NT2/D1 (cell line): ENCODE data around the gene NCMAP.

Experiments used
- DNase-seq: peaks from one replicate; pipeline ENCODE4 v3.0.0-alpha.2; 2011; ENCODE audit warnings: low read depth, low spot score
- H3K27me3 ChIP-seq: 2 replicates; pipeline ENCODE4 v1.6.0; 2011; ENCODE audit warnings: mild to moderate bottlenecking; ENCODE audit not compliant: insufficient read length, insufficient read depth
- H3K36me3 ChIP-seq: 2 replicates; pipeline ENCODE4 v1.6.1; 2011; ENCODE audit warnings: mild to moderate bottlenecking, low read length, mixed read lengths; ENCODE audit not compliant: insufficient read depth, insufficient read length
- H3K4me1 ChIP-seq: 2 replicates; pipeline ENCODE4 v1.5.1; 2011; ENCODE audit not compliant: insufficient read depth, insufficient read length
- H3K4me3 ChIP-seq: 2 replicates; pipeline ENCODE4 v1.5.1; 2011; ENCODE audit warnings: low read depth; ENCODE audit not compliant: insufficient read length
- H3K9ac ChIP-seq: 2 replicates; pipeline ENCODE4 v1.6.0; 2011; ENCODE audit warnings: low read depth; ENCODE audit not compliant: insufficient read length
- H3K9me3 ChIP-seq: 2 replicates; pipeline ENCODE4 v1.5.1; 2011; ENCODE audit warnings: mild to moderate bottlenecking, low read length; ENCODE audit not compliant: insufficient read depth
- SUZ12 ChIP-seq: IDR thresholded peaks from 2 replicates; pipeline ENCODE4 v1.6.1; 2011; ENCODE audit not compliant: insufficient read length, insufficient read depth; ENCODE audit errors: extremely low read depth
- YY1 ChIP-seq: IDR thresholded peaks from 2 replicates; pipeline ENCODE4 v1.6.1; 2011; ENCODE audit not compliant: insufficient read length, insufficient read depth
- ZNF274 ChIP-seq: IDR thresholded peaks from 2 replicates; pipeline ENCODE4 v1.6.1; 2011; ENCODE audit warnings: mild to moderate bottlenecking, low read depth, low read length

NCMAP gene

DNA sequence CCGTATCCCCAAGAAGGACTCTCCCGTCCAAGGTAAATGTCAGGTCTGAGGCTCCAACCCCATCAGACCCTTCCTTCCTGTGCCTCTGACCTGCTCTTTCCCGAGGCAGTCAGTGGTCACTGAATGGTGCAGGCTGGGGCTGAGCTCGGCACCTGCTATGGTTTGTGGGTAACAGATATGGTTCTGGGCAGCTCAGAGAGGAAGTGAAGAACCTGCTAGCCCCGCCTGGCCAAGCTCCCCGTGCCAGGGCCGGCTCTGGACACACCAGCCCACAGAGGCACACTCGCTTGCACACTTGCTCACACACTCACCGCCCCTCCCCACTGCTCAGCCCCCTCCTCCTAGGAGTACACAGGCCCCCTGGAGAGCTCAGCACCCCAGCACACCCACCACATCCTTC is 16.4 kb downstream of the NCMAP start:
- Histone ChIP-seq H3K4me3 (no peak overlapping the region), H3K9ac (no peak overlapping the region), H3K36me3 (no peaks in the 10 kb centered on the region), H3K9me3 (no peaks in the 10 kb centered on the region), H3K4me1 (peaks cover 6% of the 10 kb centered on the region), H3K27me3 (no peaks in the 10 kb centered on the region)
- DNase-seq = no peak
- no peak for TF ChIP-seq SUZ12
- TF ChIP-seq ZNF274 = no peak

DNA sequence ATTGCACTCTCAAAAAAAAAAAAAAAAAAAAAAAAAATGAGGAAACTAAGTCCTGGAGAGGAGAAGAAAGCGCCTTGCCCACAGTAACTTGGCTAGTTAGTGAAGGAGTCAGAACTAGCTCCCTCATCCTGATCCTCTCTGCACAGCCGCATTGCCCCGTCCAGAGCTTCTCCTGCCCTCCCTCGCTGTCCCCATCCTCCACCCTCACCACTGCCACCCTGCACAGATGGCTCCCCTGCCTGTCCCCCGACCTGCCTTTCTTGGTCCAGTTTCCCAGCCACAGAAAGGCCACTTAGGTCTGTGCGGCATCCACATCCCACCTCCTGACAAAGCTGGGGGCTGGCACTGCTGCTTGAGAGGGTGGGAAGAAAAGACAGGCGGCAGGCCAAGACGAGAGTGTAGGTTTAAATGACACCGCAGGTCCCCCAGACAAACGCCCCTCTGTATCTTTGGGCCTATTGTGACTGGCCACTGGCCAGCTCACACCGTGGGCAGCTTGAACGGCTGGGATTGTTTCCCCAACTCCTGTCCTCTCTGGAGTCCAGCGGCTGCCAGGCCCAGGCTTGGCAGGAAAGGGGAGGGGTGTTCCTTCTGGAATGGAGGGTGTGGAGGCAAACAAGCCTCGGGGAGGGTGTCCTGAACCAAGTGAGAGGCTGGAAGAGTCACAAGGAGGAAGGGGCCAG is 20.2 kb downstream of the NCMAP start:
- Histone ChIP-seq H3K36me3 (no peaks in the 10 kb centered on the region), H3K9me3 (no peaks in the 10 kb centered on the region), H3K9ac (no peak overlapping the region), H3K4me3 (no peak overlapping the region), H3K27me3 (no peaks in the 10 kb centered on the region), H3K4me1 (peaks cover 4% of the 10 kb centered on the region)
- no peak for DNase-seq
- TF ChIP-seq SUZ12 (no peak), YY1 (no peak), ZNF274 (no peak)

DNA sequence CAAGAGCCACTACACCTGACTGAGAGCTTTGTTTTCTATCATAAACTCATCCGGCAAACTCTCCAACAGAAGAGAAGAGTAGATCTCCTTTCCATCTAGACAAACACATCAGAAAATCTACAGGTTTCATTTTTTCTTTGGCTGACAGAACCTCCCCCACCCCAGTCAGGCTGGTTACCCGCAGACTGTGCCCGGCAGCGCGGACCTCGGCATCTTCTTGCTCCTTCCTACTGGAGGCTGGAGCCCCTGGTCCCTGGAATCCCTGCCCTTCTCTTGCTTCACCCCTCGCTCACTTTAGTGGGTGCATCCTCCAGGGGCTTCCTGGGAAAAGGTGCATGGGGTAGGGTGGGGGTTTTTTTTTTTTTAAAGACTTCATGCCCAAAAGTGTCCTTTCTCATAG is 23.0 kb downstream of the NCMAP start:
- peaks cover 4% of the 10 kb centered on the region for H3K4me1 ChIP-seq
- TF ChIP-seq ZNF274 = no peak
- no peak for TF ChIP-seq YY1
- TF ChIP-seq SUZ12 = no peak
- no peak overlapping the region for H3K4me3 ChIP-seq
- H3K9ac ChIP-seq = no peak overlapping the region
- H3K27me3 ChIP-seq = no peaks in the 10 kb centered on the region
- H3K36me3 ChIP-seq = no peaks in the 10 kb centered on the region
- no peaks in the 10 kb centered on the region for H3K9me3 ChIP-seq
- no peak for DNase-seq

DNA sequence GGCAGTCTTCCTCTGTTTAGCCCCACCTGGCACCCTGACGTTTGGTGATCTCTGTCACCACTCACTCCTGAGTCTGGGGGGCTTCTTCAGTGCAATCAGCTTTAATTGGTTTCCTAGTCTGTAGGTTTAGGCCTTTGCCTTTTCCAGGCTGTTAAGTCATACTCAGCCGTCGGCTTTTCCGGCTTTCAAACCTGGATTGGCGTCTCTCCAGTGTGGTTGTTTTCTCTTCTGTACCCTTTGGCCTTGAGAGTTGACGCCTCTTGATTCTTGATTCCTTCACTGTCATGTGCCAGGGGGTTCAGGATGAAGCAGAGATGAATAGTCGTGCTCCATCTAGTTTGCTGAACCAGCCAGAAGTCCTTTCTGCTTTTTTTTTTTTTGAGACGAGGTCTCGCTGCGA is 24.9 kb downstream of the NCMAP start:
- H3K36me3 ChIP-seq = no peaks in the 10 kb centered on the region
- no peak for DNase-seq
- no peak overlapping the region for H3K9ac ChIP-seq
- no peaks in the 10 kb centered on the region for H3K9me3 ChIP-seq
- TF ChIP-seq YY1 (no peak), SUZ12 (no peak), ZNF274 (no peak)
- H3K4me3 ChIP-seq = no peak overlapping the region
- H3K4me1 ChIP-seq = peaks cover 4% of the 10 kb centered on the region
- H3K27me3 ChIP-seq = no peaks in the 10 kb centered on the region

DNA sequence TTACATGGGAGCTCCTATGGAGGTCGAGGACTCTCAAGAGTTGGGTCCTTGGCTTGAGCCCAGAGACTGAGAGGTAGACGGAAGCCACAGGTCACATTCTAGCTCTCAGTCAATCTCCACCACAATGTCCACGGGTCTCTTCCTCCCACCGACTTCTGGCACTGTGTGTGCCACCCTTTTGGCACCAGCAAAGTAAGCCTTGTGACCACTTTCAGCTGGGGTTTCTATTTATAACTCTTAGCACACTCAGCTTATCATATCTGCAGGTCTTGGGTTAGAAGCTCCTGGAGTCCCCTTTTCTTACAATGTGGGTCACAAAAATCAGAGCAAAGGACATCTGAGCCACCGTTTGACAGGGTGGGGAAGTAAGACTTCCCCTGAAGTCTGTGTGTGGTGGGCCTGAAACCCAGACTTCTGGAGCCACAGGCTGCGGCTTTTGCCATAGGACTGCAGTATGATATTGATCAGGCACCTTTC is 28.3 kb downstream of the NCMAP start:
- Histone ChIP-seq H3K4me1 (peaks cover 4% of the 10 kb centered on the region), H3K27me3 (no peaks in the 10 kb centered on the region), H3K9me3 (no peaks in the 10 kb centered on the region), H3K36me3 (no peaks in the 10 kb centered on the region), H3K4me3 (no peak overlapping the region), H3K9ac (no peak overlapping the region)
- TF ChIP-seq YY1 (no peak), SUZ12 (no peak), ZNF274 (no peak)
- DNase-seq = no peak

DNA sequence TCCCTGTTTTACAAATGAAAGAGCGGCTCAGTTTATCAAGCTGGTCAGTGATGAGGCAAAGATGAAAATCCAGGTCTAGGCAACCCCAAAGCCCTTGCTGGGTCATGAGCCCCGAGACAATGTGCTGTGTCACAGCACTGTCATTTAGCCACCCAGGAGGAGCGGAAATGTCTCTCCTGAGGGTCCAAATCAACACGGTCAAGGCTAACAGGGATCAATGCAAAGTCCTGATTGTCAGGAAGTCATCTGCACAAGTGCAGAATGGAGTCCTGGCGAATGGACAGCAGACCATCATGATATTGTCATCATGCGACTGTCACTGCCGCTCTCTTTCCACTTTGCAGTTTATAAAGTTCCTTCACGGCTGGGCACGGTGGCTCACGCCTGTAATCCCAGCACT is 30.2 kb downstream of the NCMAP start:
- no peak for DNase-seq
- H3K9me3 ChIP-seq = no peaks in the 10 kb centered on the region
- H3K36me3 ChIP-seq = no peaks in the 10 kb centered on the region
- H3K4me3 ChIP-seq = no peak overlapping the region
- no peaks in the 10 kb centered on the region for H3K27me3 ChIP-seq
- H3K4me1 ChIP-seq = no peaks in the 10 kb centered on the region
- TF ChIP-seq YY1 (no peak), SUZ12 (no peak), ZNF274 (no peak)
- no peak overlapping the region for H3K9ac ChIP-seq

DNA sequence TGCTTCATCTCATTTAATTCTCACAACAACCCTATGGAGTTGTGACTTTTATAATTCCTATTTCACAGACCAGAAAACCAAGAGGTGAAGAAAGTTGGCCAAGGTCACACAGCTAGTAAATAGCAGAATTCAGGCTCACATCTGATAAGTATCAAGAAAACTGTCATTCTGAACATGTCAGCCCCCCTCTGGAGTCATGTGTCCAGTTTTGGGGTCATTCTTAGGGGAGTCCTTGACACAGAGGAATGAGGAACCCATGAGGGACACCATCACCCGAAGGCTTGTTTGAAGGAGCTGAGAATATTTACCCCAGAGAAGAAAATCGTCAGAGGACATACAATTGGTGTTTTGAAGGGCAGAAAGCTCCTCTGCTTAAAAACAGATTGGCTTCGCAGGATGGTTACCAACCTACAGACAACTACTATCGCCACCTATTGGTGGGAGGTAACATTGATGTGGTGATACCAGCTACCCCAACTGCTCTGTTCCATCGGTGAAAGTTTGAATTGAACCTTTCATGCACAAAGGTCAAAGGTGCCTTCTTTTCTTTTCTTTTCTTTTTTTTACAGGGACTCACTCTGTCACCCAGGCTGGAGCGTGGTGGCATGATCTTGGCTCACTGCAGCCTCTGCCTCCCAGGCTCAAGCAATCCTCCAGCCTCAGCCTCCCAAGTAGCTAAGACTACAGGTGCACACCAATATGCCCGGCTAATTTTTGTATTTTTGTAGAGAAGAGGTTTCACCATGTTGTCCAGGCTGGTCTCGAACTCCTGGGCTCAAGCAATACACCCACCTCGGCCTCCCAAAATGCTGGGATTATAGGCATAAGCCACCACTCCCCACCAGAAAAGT is 31.3 kb downstream of the NCMAP start:
- no peaks in the 10 kb centered on the region for H3K9me3 ChIP-seq
- no peak overlapping the region for H3K4me3 ChIP-seq
- no peak overlapping the region for H3K9ac ChIP-seq
- TF ChIP-seq ZNF274 (no peak), YY1 (no peak), SUZ12 (no peak)
- no peaks in the 10 kb centered on the region for H3K27me3 ChIP-seq
- DNase-seq = peak; percentile 54
- H3K4me1 ChIP-seq = no peaks in the 10 kb centered on the region
- H3K36me3 ChIP-seq = no peaks in the 10 kb centered on the region
